Lung (tissue), 12 donors: Measurements from ENCODE around the gene SLC30A3. TPM values are rescaled to one million over a fixed set of nuclear protein-coding genes. Genes with fewer than 3 reads are reported as not detected.

Experiments
- ATAC-seq: fragments of 200-7000 bp; cut with Tn5 transposase; one replicate; pipeline ENCODE4 v1.9.1; 2020; ENCODE audit warnings: moderate number of reproducible peaks; ENCODE audit not compliant: insufficient read depth, low FRiP score
- DNase-seq, 3 donors: peaks; one replicate each; pipeline ENCODE4 v3.0.0-alpha.2; 2013 to 2017
- H3K27ac ChIP-seq, 2 donors: one replicate each; pipeline ENCODE4 v1.5.1; 2013; ENCODE audit warnings: mild to moderate bottlenecking in 2 of 2, moderate library complexity in 2 of 2, control low read depth in 1 of 2, inconsistent platforms in 1 of 2, low read depth in 1 of 2, low read length in 1 of 2
- H3K27me3 ChIP-seq, 3 donors: one replicate each; pipeline ENCODE4 v1.5.1; 2013; ENCODE audit warnings: low read length in 2 of 3; ENCODE audit not compliant: control insufficient read depth in 3 of 3, insufficient read depth in 3 of 3
- H3K36me3 ChIP-seq, 4 donors: one replicate each; pipeline ENCODE4 v1.5.1; 2013; ENCODE audit warnings: low read length in 4 of 4, mild to moderate bottlenecking in 1 of 4, moderate library complexity in 1 of 4; ENCODE audit not compliant: control insufficient read depth in 4 of 4, insufficient read depth in 4 of 4
- H3K4me1 ChIP-seq, 5 donors: one replicate each; pipeline ENCODE4 v1.5.1; 2013; ENCODE audit warnings: low read length in 5 of 5, mild to moderate bottlenecking in 2 of 5, moderate library complexity in 1 of 5; ENCODE audit not compliant: control insufficient read depth in 5 of 5, insufficient read depth in 5 of 5
- H3K4me3 ChIP-seq: one replicate; pipeline ENCODE4 v1.5.1; 2013; ENCODE audit warnings: mild to moderate bottlenecking, control low read depth, moderate library complexity
- H3K9ac ChIP-seq, 2 donors: one replicate each; pipeline ENCODE4 v1.5.1; 2013; ENCODE audit warnings: low read length in 2 of 2, control low read depth in 1 of 2; ENCODE audit not compliant: insufficient read depth in 1 of 2
- H3K9me3 ChIP-seq, 4 donors: one replicate each; pipeline ENCODE4 v1.5.1; 2013; ENCODE audit warnings: low read length in 3 of 4, mild to moderate bottlenecking in 1 of 4, moderate library complexity in 1 of 4; ENCODE audit not compliant: control insufficient read depth in 4 of 4, insufficient read depth in 3 of 4
- CTCF ChIP-seq: IDR thresholded peaks from 2 replicates; pipeline ENCODE4 v1.5.1; 2012; ENCODE audit warnings: mild to moderate bottlenecking; ENCODE audit errors: control extremely low read depth, extremely low read depth
- WGBS, 2 donors: extraction: QIAGEN DNeasy Blood & Tissue Kit; methylation state at CpG; one replicate each; pipeline ENCODE4 v1.1.7; 2013; 5-methylcytosine and 5-hydroxymethylcytosine counted together
- polyA plus RNA-seq, 2 donors: library from polyadenylated mRNA; stranded (reverse); fragments of 200-250 nt; gene quantifications; one replicate each; pipeline ENCODE4 v1.2.1, GENCODE V29; 2013
- total RNA-seq, 2 donors: library from RNA; depleted of rRNA in 1 of 2; stranded (reverse); fragments of >200 nt in 1 of 2; gene quantifications; one replicate each; pipeline ENCODE4 v1.2.1, GENCODE V29; 2014 to 2021
- donor health status: control.
- donor health status: control.
- donor health status: Bipolar disorder and iron deficiency.
- donor health status: healthy.
- donor health status: DM: yes; HTN: yes; CAD: no.

Gene SLC30A3
- total and polyA plus RNA-seq, 4 donors: 0.11 to 0.77 (median 0.34) TPM

DNA sequence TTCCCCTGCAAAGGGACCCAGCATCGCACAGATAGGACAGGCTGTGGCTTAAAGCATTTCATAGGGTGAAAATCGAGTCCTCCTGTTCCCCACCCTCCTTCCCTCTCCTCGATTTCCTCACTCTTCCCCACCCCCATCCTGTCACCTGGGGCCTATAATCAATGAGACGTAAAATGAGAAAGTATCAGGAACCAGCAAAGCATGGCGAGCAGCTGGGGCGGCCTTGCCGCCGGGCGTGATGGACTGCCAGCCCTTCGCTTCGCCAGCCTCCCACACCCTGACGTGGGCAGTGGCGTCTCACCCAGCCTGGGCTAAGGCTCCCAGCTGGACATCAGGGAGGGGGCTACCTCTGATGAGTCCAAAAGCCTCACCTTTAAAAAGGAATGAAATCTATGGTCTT lies 11.1 kb downstream of the SLC30A3 start:
- TF ChIP-seq CTCF: no peak
- Histone ChIP-seq H3K27ac (no peak overlapping the region), H3K36me3 (no peaks in the 10 kb centered on the region), H3K4me1 (no peaks in the 10 kb centered on the region), H3K9me3 (no peaks in the 10 kb centered on the region), H3K4me3 (no peak overlapping the region), H3K27me3 (peaks cover 0 to 20% (median 5%) of the 10 kb centered on the region in 3 donors), H3K9ac (no peak overlapping the region)
- DNase-seq: no peak
- WGBS, 2 donors: 81 to 90% methylated on average over 13 of the region's 13 CpGs
- ATAC-seq: no peak

DNA sequence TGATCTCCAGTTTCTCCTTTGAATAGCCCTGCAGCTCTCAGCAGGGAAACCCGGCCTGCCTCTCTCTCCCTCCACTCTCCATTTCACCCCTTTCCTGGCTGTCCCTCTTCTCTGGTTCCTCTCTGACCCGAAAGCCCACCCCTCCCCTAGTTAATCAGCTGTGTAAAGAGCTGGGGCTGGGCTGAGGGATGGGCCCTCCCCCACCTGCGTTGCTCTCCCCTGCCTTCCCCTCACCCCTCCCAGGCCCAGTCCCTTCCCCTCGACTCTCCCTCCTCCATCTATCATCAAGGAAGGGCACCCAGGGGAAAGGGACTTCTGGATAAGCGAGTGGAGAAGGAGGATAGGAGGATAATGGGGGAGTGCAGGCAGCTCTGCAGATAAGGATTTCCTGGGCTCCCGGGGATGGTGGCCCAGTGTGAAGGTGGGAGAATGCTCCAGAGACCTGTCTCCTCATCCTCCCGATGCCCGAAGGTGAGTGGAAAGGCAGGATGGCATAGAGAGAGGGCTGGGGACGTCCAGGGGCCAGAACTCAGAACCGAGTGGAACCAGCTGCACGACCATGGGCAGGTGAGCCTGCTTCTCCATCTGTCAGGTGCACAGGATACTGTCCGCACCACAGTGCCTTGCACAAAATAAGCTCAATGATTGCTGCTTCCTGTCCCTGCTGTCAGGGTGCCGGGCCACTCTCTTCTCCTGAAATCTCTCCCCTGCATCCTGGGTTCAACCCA lies 12.0 kb downstream of the SLC30A3 start:
- Histone ChIP-seq H3K27ac (no peak overlapping the region), H3K4me1 (no peaks in the 10 kb centered on the region), H3K27me3 (peaks cover 0 to 12% (median 5%) of the 10 kb centered on the region in 3 donors), H3K9ac (no peak overlapping the region), H3K4me3 (no peak overlapping the region), H3K9me3 (no peaks in the 10 kb centered on the region), H3K36me3 (no peaks in the 10 kb centered on the region)
- no peak for ATAC-seq
- DNase-seq: no peak
- TF ChIP-seq CTCF: no peak
- WGBS, 2 donors: 61 to 65% methylated on average over 13 of the region's 13 CpGs

DNA sequence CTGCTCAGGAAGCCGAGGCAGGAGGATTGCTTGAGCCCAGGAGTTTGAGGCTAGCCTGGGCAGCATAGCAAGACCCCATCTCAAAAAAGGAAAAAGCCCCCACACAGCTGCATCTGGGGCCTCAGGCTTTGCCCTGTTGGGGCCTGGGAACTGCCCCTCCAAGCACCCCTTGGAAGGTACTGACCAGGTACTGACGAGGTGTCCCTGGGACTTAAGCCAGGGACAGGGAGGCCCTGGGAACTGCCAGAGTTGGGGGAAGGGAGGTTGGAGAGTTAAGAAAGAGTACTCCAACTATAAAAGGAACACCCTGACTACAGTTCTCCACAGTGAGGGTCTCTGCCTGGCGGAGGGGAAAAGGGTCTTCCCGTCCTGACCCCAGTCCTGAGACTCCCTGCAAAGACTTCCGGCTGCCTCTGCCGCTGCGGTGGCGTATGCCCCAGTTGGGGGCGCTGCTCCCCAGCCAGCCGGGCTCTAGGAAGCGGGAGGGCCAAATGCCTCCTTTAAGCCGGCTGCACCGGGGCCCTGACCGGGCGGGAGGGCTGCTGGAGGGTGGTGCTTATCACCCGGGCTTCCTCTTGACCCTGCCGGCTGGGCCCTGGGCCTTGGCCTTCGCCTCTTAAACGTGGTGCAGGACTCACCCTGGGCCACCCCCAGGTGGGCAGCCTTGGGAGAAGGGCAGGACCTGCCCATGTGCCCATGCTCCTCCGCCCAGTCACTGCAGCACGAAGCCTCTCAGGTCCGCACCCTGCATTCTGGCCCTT lies 12.8 kb downstream of the SLC30A3 start:
- ATAC-seq (no peak), DNase-seq (peak; percentile 21 to 62 (median 40))
- peaks cover 0 to 5% (median 5%) of the 10 kb centered on the region in 3 donors for H3K27me3 ChIP-seq
- H3K36me3 ChIP-seq: no peaks in the 10 kb centered on the region
- TF ChIP-seq CTCF: no peak
- WGBS, 2 donors: 20 to 23% methylated on average over 21 to 22 of the region's 22 CpGs
- H3K9me3 ChIP-seq: no peaks in the 10 kb centered on the region
- H3K4me3 ChIP-seq: no peak overlapping the region
- H3K4me1 ChIP-seq: no peaks in the 10 kb centered on the region
- H3K9ac ChIP-seq: no peak overlapping the region
- no peak overlapping the region for H3K27ac ChIP-seq
